Trophoblast cell (in vitro differentiated cells and primary cell): ENCODE measurements around the gene APOA5.

Source experiments
- DNase-seq, 2 donors: peaks; one replicate each; pipeline ENCODE4 v3.0.0-alpha.2; 2016
- H2AFZ ChIP-seq: 2 replicates; pipeline ENCODE4 v1.6.1; 2013; ENCODE audit warnings: low read length, moderate library complexity, mild to moderate bottlenecking; ENCODE audit not compliant: insufficient read depth, poor library complexity
- H2AK5ac ChIP-seq: 2 replicates; pipeline ENCODE4 v1.6.1; 2013; ENCODE audit warnings: mild to moderate bottlenecking, low read length
- H2BK120ac ChIP-seq: 2 replicates; pipeline ENCODE4 v1.6.1; 2013; ENCODE audit warnings: low read length, mild to moderate bottlenecking, moderate library complexity; ENCODE audit not compliant: insufficient read depth, poor library complexity
- H2BK12ac ChIP-seq: 2 replicates; pipeline ENCODE4 v1.6.1; 2013; ENCODE audit warnings: mild to moderate bottlenecking, low read length, moderate library complexity
- H2BK5ac ChIP-seq: 2 replicates; pipeline ENCODE4 v1.6.1; 2013; ENCODE audit warnings: low read length, low read depth, moderate library complexity, mild to moderate bottlenecking; ENCODE audit not compliant: poor library complexity
- H3K14ac ChIP-seq: 2 replicates; pipeline ENCODE4 v1.6.1; 2013; ENCODE audit warnings: mild to moderate bottlenecking, low read length
- H3K18ac ChIP-seq: 2 replicates; pipeline ENCODE4 v1.6.1; 2013; ENCODE audit warnings: mild to moderate bottlenecking, low read length
- H3K23ac ChIP-seq: 2 replicates; pipeline ENCODE4 v1.6.1; 2013; ENCODE audit warnings: low read length
- H3K27ac ChIP-seq: 2 replicates; pipeline ENCODE4 v1.5.1; 2013; ENCODE audit warnings: low read depth, mild to moderate bottlenecking, inconsistent platforms, low read length, moderate library complexity
- H3K27me3 ChIP-seq: 2 replicates; pipeline ENCODE4 v1.6.1; 2013; ENCODE audit warnings: inconsistent platforms, mild to moderate bottlenecking, low read length, moderate library complexity; ENCODE audit not compliant: insufficient read depth
- H3K36me3 ChIP-seq, 2 experiments: 1 replicate in 1 of 2; 2 replicates in 1 of 2; pipeline ENCODE4 v1.6.1; 2013; ENCODE audit warnings: low read length in 2 of 2, mild to moderate bottlenecking in 2 of 2, moderate library complexity in 1 of 2; ENCODE audit not compliant: insufficient read depth in 2 of 2, control insufficient read depth in 1 of 2
- H3K4ac ChIP-seq: 2 replicates; pipeline ENCODE4 v1.6.1; 2013; ENCODE audit warnings: low read depth, mild to moderate bottlenecking, low read length, moderate library complexity
- H3K4me1 ChIP-seq, 2 experiments: 1 replicate in 1 of 2; 2 replicates in 1 of 2; pipeline ENCODE4 v1.6.1; 2013; ENCODE audit warnings: low read length in 2 of 2, mild to moderate bottlenecking in 2 of 2, moderate library complexity in 1 of 2; ENCODE audit not compliant: insufficient read depth in 2 of 2, control insufficient read depth in 1 of 2
- H3K4me2 ChIP-seq: 2 replicates; pipeline ENCODE4 v1.6.1; 2013; ENCODE audit warnings: inconsistent platforms, mild to moderate bottlenecking, low read length, moderate library complexity
- H3K4me3 ChIP-seq: 2 replicates; pipeline ENCODE4 v1.5.1; 2013; ENCODE audit warnings: mild to moderate bottlenecking, low read depth, low read length, inconsistent platforms
- H3K79me1 ChIP-seq: one replicate; pipeline ENCODE4 v1.6.1; 2013; ENCODE audit warnings: low read length
- H3K79me2 ChIP-seq: 2 replicates; pipeline ENCODE4 v1.6.1; 2013; ENCODE audit warnings: low read length, mild to moderate bottlenecking; ENCODE audit not compliant: control insufficient read depth, insufficient read depth, poor library complexity
- H3K9ac ChIP-seq: 2 replicates; pipeline ENCODE4 v1.6.1; 2013; ENCODE audit warnings: mild to moderate bottlenecking, low read length
- H3K9me3 ChIP-seq: 2 replicates; pipeline ENCODE4 v1.6.1; 2013; ENCODE audit warnings: low read depth, mild to moderate bottlenecking, control low read depth, inconsistent platforms, low read length; ENCODE audit not compliant: insufficient read depth
- H4K12ac ChIP-seq: 2 replicates; pipeline ENCODE4 v1.6.1; 2013; ENCODE audit warnings: low read depth, mild to moderate bottlenecking, low read length, moderate library complexity
- H4K8ac ChIP-seq: 2 replicates; pipeline ENCODE4 v1.6.1; 2013; ENCODE audit warnings: low read depth, mild to moderate bottlenecking, low read length, moderate library complexity
- H4K91ac ChIP-seq: one replicate; pipeline ENCODE4 v1.6.1; 2013; ENCODE audit warnings: low read depth, mild to moderate bottlenecking, low read length, moderate library complexity
- WGBS: extraction: QIAGEN DNeasy Blood & Tissue Kit; methylation state at CpG from one replicate; pipeline ENCODE4 v1.1.7; 2013; ENCODE audit warnings: missing lambda C conversion rate; ENCODE audit not compliant: insufficient read length, insufficient coverage; ENCODE audit errors: extremely low coverage; 5-methylcytosine and 5-hydroxymethylcytosine counted together

Gene APOA5

GRCh38 chr11:116831790-116832349, 40.2 kb upstream of the APOA5 start:
- no peak for DNase-seq
- Histone ChIP-seq H3K27ac (no peak overlapping the region), H4K12ac (no peak overlapping the region), H3K18ac (no peak overlapping the region), H2BK12ac (no peak overlapping the region), H3K14ac (no peak overlapping the region), H3K36me3 (no peaks in the 10 kb centered on the region), H3K79me1 (peaks cover 3% of the 10 kb centered on the region), H3K4me2 (no peak overlapping the region), H3K23ac (no peak overlapping the region), H2BK5ac (no peak overlapping the region), H2AFZ (no peak overlapping the region), H3K9ac (no peak overlapping the region), H4K91ac (no peak overlapping the region), H3K4me1 (peaks cover 8% of the 10 kb centered on the region in 2 experiments), H4K8ac (no peak overlapping the region), H3K9me3 (no peaks in the 10 kb centered on the region), H2AK5ac (no peak overlapping the region), H2BK120ac (no peak overlapping the region), H3K79me2 (no peaks in the 10 kb centered on the region), H3K4me3 (no peak overlapping the region), H3K4ac (no peak overlapping the region), H3K27me3 (no peaks in the 10 kb centered on the region)
- WGBS: no CpG with 5 or more reads among the region's 7 CpGs

- Histone ChIP-seq H3K4me1 (peaks cover 5% of the 10 kb centered on the region in 2 experiments), H3K4me2 (no peak overlapping the region), H2BK120ac (peak overlapping the region; percentile 27), H3K79me2 (no peaks in the 10 kb centered on the region), H4K12ac (no peak overlapping the region), H3K27me3 (no peaks in the 10 kb centered on the region), H3K36me3 (no peaks in the 10 kb centered on the region), H3K9ac (no peak overlapping the region), H3K79me1 (peaks cover 3% of the 10 kb centered on the region), H3K9me3 (no peaks in the 10 kb centered on the region), H2AFZ (no peak overlapping the region), H3K23ac (no peak overlapping the region), H2AK5ac (peak overlapping the region; percentile 73), H3K14ac (peak overlapping the region; percentile 11), H3K18ac (no peak overlapping the region), H3K4ac (no peak overlapping the region), H3K27ac (no peak overlapping the region), H4K91ac (peak overlapping the region; percentile 50), H4K8ac (no peak overlapping the region), H2BK12ac (no peak overlapping the region), H2BK5ac (no peak overlapping the region), H3K4me3 (no peak overlapping the region)
- no peak for DNase-seq
- WGBS: no CpG with 5 or more reads among the region's 17 CpGs
Measured at GRCh38 chr11:116830184-116830912, 38.7 kb upstream of the APOA5 start.

- no CpG with 5 or more reads among the region's 9 CpGs for WGBS
Measured at GRCh38 chr11:116829525-116830183, 38.0 kb upstream of the APOA5 start, which contains the start of gene APOC3. TSS of gene APOC3 (plus strand) at chr11:116829907. CDS start at chr11:116830583, 676 bp downstream.

GRCh38 chr11:116828632-116829524, 37.2 kb upstream of the APOA5 start:
- Histone ChIP-seq H3K27me3 (no peaks in the 10 kb centered on the region), H3K9me3 (no peaks in the 10 kb centered on the region), H2AFZ (no peak overlapping the region), H2BK5ac (no peak overlapping the region), H3K79me2 (no peaks in the 10 kb centered on the region), H3K36me3 (no peaks in the 10 kb centered on the region), H3K4me3 (no peak overlapping the region), H2AK5ac (no peak overlapping the region), H4K12ac (no peak overlapping the region), H3K4ac (no peak overlapping the region), H4K91ac (no peak overlapping the region), H3K4me2 (no peak overlapping the region), H3K4me1 (peaks cover 5% of the 10 kb centered on the region in 2 experiments), H3K79me1 (peaks cover 3% of the 10 kb centered on the region), H3K9ac (peak overlapping the region; percentile 18), H3K14ac (no peak overlapping the region), H2BK120ac (no peak overlapping the region), H3K27ac (no peak overlapping the region), H2BK12ac (peak overlapping the region; percentile 4), H4K8ac (no peak overlapping the region), H3K18ac (no peak overlapping the region), H3K23ac (no peak overlapping the region)
- WGBS: no CpG with 5 or more reads among the region's 16 CpGs
- no peak for DNase-seq

More at GRCh38 chr11:116829525-116830183, 38.0 kb upstream of the APOA5 start, which contains the start of gene APOC3:
- Histone ChIP-seq H3K36me3 (no peaks in the 10 kb centered on the region), H3K27me3 (no peaks in the 10 kb centered on the region), H3K79me2 (no peaks in the 10 kb centered on the region), H2BK12ac (peak within 1 kb of the TSS; percentile 4), H4K12ac (no peak within 1 kb of the TSS), H2BK120ac (peak within 1 kb of the TSS; percentile 27), H2AK5ac (peak within 1 kb of the TSS; percentile 73), H3K23ac (no peak within 1 kb of the TSS), H2BK5ac (no peak within 1 kb of the TSS), H3K4ac (no peak within 1 kb of the TSS), H3K9me3 (no peaks in the 10 kb centered on the region), H3K9ac (no peak within 1 kb of the TSS), H3K18ac (no peak within 1 kb of the TSS), H3K14ac (peak within 1 kb of the TSS; percentile 11), H3K4me2 (no peak within 1 kb of the TSS), H3K4me1 (peaks cover 5% of the 10 kb centered on the region in 2 experiments), H3K4me3 (no peak within 1 kb of the TSS), H3K79me1 (peaks cover 3% of the 10 kb centered on the region), H4K91ac (peak within 1 kb of the TSS; percentile 50), H4K8ac (no peak within 1 kb of the TSS), H3K27ac (no peak within 1 kb of the TSS), H2AFZ (no peak within 1 kb of the TSS)
- peak; percentile 44 to 61 for DNase-seq
